Measurements from ENCODE around the gene LPP. TPM values are rescaled to one million over a fixed set of nuclear protein-coding genes. Genes with fewer than 3 reads are reported as not detected.
"Not testable (repeated sequence)": the region's sequence is repeated elsewhere in the genome, so short reads cannot be mapped to it uniquely, and the experiment has no call there.

LPP gene
- total RNA-seq, 5 donors from 2014 or later (not counting 1 experiment from before 2014, with no cell fraction given), result 23.8 to 82.6 (median 39.3) TPM

DNA sequence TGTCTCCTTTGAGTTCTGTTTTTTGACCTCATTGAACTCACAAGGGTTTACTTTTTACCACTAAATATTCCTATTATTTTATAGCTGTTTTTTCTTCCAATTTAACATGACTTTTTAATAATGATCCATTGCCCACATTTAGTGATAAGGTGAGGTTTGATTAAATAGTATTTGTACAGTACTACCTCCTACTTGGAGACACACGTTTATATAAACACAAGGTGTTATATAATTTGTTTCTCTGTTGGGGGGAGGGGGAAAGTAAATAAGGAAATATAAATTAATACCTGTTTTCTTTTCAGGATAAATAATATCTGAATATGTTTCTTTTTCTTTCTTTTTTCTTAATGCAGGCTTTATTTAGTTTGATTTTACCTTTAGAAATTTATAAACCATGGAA, 281.3 kb downstream of the LPP start:
- Mint-ChIP-seq H3K4me1 (peaks cover 48 to 68% (median 58%) of the 10 kb centered on the region in 3 donors), H3K36me3 (peaks cover 11% of the 10 kb centered on the region), H3K4me3 (no peak overlapping the region), H3K27ac (no peak overlapping the region), H3K9me3 (no peaks in the 10 kb centered on the region), H3K27me3 (no peaks in the 10 kb centered on the region)
- no peaks in the 10 kb centered on the region for H3K27me3 ChIP-seq (replicated peaks in 1 of 2; ENCODE audit: control insufficient read depth in 2 of 2, extremely low read depth in 1 of 2, insufficient read depth in 2 of 2, low read length in 1 of 2)
- no peak for ATAC-seq (replicated peaks in 1 of 4)
- no peaks in the 10 kb centered on the region for H3K36me3 ChIP-seq (ENCODE audit: control insufficient read depth in 2 of 2, extremely low read depth in 1 of 2, insufficient read depth in 1 of 2, low read length in 1 of 2)
- no peak overlapping the region for H3K27ac ChIP-seq (ENCODE audit: low read length)
- CTCF ChIA-PET, result no interaction called here
- POLR2A ChIA-PET, result interaction anchor here in 1 of 2 donors (0.6 kb wide), 1 partner anchor 12 kb away, joined by 3 read pairs; no protein-coding TSS in a partner anchor
- no CpG with 5 or more reads among the region's 1 CpG for WGBS (ENCODE audit: insufficient coverage)
- DNase-seq, result no peak
- H3K4me3 ChIP-seq (ENCODE audit: control insufficient read depth in 1 of 2, extremely low read depth in 1 of 2, low read length in 1 of 2), result no peak overlapping the region
- no peaks in the 10 kb centered on the region for H3K9me3 ChIP-seq
- H3K4me1 ChIP-seq (ENCODE audit: control insufficient read depth in 1 of 2, extremely low read depth in 1 of 2, insufficient read depth in 2 of 2, low read length in 2 of 2), result peaks cover 6 to 15% of the 10 kb centered on the region in 2 experiments

DNA sequence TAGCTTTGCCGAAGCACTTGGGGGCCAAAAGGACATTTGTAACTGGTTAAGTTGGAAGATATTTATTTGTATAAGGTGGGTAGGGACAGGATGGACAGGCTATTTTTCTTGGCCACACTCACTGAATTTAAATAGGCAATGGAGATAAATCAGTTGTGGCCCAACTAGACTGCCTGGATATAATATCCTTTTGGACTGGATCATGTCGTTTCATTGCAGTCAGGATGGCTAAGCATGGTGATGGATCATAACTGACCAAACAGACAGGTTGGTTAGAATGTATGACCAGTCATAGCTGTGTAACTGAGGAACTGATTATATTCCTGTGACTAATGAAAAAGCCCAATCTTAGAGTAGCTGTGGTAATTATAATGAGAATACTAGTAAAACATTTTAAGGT, 284.0 kb downstream of the LPP start:
- H3K27me3 Mint-ChIP-seq, result no peaks in the 10 kb centered on the region
- no peak overlapping the region for H3K27ac Mint-ChIP-seq
- H3K27me3 ChIP-seq (replicated peaks in 1 of 2; ENCODE audit: control insufficient read depth in 2 of 2, extremely low read depth in 1 of 2, insufficient read depth in 2 of 2, low read length in 1 of 2), result no peaks in the 10 kb centered on the region
- no peak overlapping the region for H3K4me3 Mint-ChIP-seq
- no peak for ATAC-seq (replicated peaks in 1 of 4)
- H3K4me1 Mint-ChIP-seq, result peaks cover 40 to 64% (median 43%) of the 10 kb centered on the region in 3 donors
- ChIA-PET POLR2A (interaction anchor here (0.6 kb wide), 3 partner anchors 12 to 479 kb away, joined by 3 to 5 read pairs (median 4); no protein-coding TSS in a partner anchor), CTCF (interaction anchor here in 1 of 2 donors (1.1 kb wide), 1 partner anchor 697 kb away, joined by 8 read pairs; no protein-coding TSS in a partner anchor)
- 100% methylated on average over 1 of the region's 2 CpGs for WGBS (ENCODE audit: insufficient coverage)
- no peak overlapping the region for H3K27ac ChIP-seq (ENCODE audit: low read length)
- H3K9me3 ChIP-seq, result no peaks in the 10 kb centered on the region
- H3K9me3 Mint-ChIP-seq, result no peaks in the 10 kb centered on the region
- H3K36me3 ChIP-seq (ENCODE audit: control insufficient read depth in 2 of 2, extremely low read depth in 1 of 2, insufficient read depth in 1 of 2, low read length in 1 of 2), result no peaks in the 10 kb centered on the region
- peaks cover 5% of the 10 kb centered on the region for H3K36me3 Mint-ChIP-seq
- H3K4me1 ChIP-seq (ENCODE audit: control insufficient read depth in 1 of 2, extremely low read depth in 1 of 2, insufficient read depth in 2 of 2, low read length in 2 of 2), result peaks cover 5 to 12% of the 10 kb centered on the region in 2 experiments
- DNase-seq, result no peak
- H3K4me3 ChIP-seq (ENCODE audit: control insufficient read depth in 1 of 2, extremely low read depth in 1 of 2, low read length in 1 of 2), result no peak overlapping the region

DNA sequence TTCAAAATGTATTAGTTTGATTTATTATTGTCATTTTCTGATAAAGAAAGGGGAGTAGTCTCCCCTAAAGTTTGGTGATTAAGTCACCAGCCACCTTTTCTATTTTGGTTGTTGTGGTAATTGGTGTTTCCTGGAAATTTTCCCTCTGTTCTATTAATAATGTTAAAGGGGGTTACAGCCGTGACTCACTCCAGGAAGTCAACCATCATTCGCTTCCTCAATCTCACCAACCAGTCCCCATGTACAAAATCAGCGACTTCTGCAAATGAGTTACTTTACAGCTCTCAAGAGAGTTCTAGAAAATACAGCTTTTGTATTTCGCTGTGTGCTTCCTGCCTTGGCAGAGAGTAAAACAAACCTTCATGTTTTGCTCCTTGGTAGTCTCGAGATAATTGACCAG, 285.1 kb downstream of the LPP start:
- peak; percentile 86 to 94 (median 90) for ATAC-seq (replicated peaks in 1 of 4)
- Mint-ChIP-seq H3K4me1 (peaks cover 33 to 64% (median 33%) of the 10 kb centered on the region in 3 donors), H3K4me3 (peak overlapping the region; percentile 7 to 43 (median 22)), H3K27me3 (no peaks in the 10 kb centered on the region), H3K9me3 (no peaks in the 10 kb centered on the region), H3K36me3 (peaks cover 16% of the 10 kb centered on the region), H3K27ac (peak overlapping the region; percentile 40 to 81)
- Histone ChIP-seq H3K9me3 (no peaks in the 10 kb centered on the region), H3K4me1 (ENCODE audit: control insufficient read depth in 1 of 2, extremely low read depth in 1 of 2, insufficient read depth in 2 of 2, low read length in 2 of 2) (peaks cover 5 to 8% of the 10 kb centered on the region in 2 experiments), H3K27me3 (replicated peaks in 1 of 2; ENCODE audit: control insufficient read depth in 2 of 2, extremely low read depth in 1 of 2, insufficient read depth in 2 of 2, low read length in 1 of 2) (no peaks in the 10 kb centered on the region), H3K4me3 (ENCODE audit: control insufficient read depth in 1 of 2, extremely low read depth in 1 of 2, low read length in 1 of 2) (no peak overlapping the region), H3K27ac (ENCODE audit: low read length) (peak overlapping the region; percentile 73), H3K36me3 (ENCODE audit: control insufficient read depth in 2 of 2, extremely low read depth in 1 of 2, insufficient read depth in 1 of 2, low read length in 1 of 2) (no peaks in the 10 kb centered on the region)
- POLR2A ChIA-PET, result no interaction called here
- WGBS (ENCODE audit: insufficient coverage), result 0% methylated on average over 1 of the region's 5 CpGs
- DNase-seq, result peak in 13 of 35 experiments; percentile 1 to 59 (median 9)
- CTCF ChIA-PET, result no interaction called here

DNA sequence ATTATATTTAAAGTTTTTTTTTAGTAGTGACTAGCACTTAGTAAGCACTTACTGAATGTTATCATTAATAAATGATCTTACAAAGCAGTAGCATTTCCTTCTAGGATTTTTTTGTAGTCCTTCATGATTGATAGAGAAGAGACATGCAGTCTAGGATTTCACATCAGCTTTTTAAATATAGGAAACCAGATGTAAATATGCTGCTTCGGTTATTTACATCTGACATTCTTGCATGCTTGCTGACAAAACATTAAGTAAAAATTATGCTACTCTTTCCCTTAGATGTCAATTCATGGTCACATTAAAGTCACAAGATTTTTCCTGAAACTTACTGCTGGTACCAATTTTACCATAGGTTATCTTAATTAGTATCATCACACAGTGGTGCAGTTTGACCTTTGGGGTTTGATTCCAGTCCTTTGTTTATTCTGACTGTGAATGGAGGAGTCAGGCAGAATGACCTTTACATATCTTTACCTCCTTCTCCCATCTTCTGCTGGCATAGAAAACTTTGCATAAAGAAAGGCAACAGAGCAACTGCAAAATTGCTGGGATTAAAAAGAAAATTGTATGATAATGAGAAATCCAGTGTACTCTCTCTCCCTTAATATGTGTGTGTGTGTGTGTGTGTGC, 286.5 kb downstream of the LPP start:
- H3K27ac ChIP-seq (ENCODE audit: low read length), result no peak overlapping the region
- H3K9me3 Mint-ChIP-seq, result peaks cover 0 to 4% (median 0%) of the 10 kb centered on the region in 3 donors

DNA sequence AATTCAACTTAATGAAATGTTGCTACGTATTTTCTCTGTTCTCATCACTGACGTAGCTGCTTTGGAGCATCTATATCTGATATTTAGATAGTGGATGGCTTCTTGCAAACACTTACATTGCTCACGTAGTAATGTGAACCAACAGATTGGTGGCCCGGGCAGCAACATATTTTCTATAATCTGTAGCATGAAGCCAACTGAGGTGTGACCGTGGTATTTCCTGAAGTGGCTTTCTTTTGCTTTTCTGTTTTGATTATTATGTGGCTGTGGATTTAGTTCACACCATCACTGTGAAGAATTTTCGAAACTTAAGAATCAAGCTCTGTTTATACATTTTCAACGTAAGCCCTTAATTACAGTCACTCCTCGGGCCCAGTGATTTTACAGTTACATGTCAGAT, 288.5 kb downstream of the LPP start:
- Histone ChIP-seq H3K27me3 (replicated peaks in 1 of 2; ENCODE audit: control insufficient read depth in 2 of 2, extremely low read depth in 1 of 2, insufficient read depth in 2 of 2, low read length in 1 of 2) (no peaks in the 10 kb centered on the region), H3K4me1 (ENCODE audit: control insufficient read depth in 1 of 2, extremely low read depth in 1 of 2, insufficient read depth in 2 of 2, low read length in 2 of 2) (peaks cover 5 to 8% of the 10 kb centered on the region in 2 experiments), H3K9me3 (no peaks in the 10 kb centered on the region), H3K36me3 (ENCODE audit: control insufficient read depth in 2 of 2, extremely low read depth in 1 of 2, insufficient read depth in 1 of 2, low read length in 1 of 2) (no peaks in the 10 kb centered on the region), H3K27ac (ENCODE audit: low read length) (no peak overlapping the region), H3K4me3 (ENCODE audit: control insufficient read depth in 1 of 2, extremely low read depth in 1 of 2, low read length in 1 of 2) (no peak overlapping the region)
- H3K4me1 Mint-ChIP-seq, result peaks cover 35 to 77% (median 39%) of the 10 kb centered on the region in 3 donors
- H3K9me3 Mint-ChIP-seq, result peaks cover 0 to 4% (median 0%) of the 10 kb centered on the region in 3 donors
- peak in 1 of 35 experiments; percentile 4 for DNase-seq
- ChIA-PET CTCF (no interaction called here), POLR2A (interaction anchor here in 1 of 2 donors (0.6 to 0.7 kb wide), 2 partner anchors 62 to 1908 kb away, joined by 3 to 4 read pairs; no protein-coding TSS in a partner anchor)
- WGBS (ENCODE audit: insufficient coverage), result no CpG with 5 or more reads among the region's 8 CpGs
- no peak for ATAC-seq (replicated peaks in 1 of 4)
- H3K27ac Mint-ChIP-seq, result peak overlapping the region in 1 of 2 donors; percentile 44
- peaks cover 28% of the 10 kb centered on the region for H3K36me3 Mint-ChIP-seq
- no peak overlapping the region for H3K4me3 Mint-ChIP-seq
- H3K27me3 Mint-ChIP-seq, result no peaks in the 10 kb centered on the region

More for the DNA sequence above, 286.5 kb downstream of the LPP start:
- Histone ChIP-seq H3K4me1 (ENCODE audit: control insufficient read depth in 1 of 2, extremely low read depth in 1 of 2, insufficient read depth in 2 of 2, low read length in 2 of 2) (peaks cover 5 to 8% of the 10 kb centered on the region in 2 experiments), H3K4me3 (ENCODE audit: control insufficient read depth in 1 of 2, extremely low read depth in 1 of 2, low read length in 1 of 2) (no peak overlapping the region), H3K27me3 (replicated peaks in 1 of 2; ENCODE audit: control insufficient read depth in 2 of 2, extremely low read depth in 1 of 2, insufficient read depth in 2 of 2, low read length in 1 of 2) (no peaks in the 10 kb centered on the region), H3K9me3 (no peaks in the 10 kb centered on the region), H3K36me3 (ENCODE audit: control insufficient read depth in 2 of 2, extremely low read depth in 1 of 2, insufficient read depth in 1 of 2, low read length in 1 of 2) (no peaks in the 10 kb centered on the region)
- Mint-ChIP-seq H3K4me1 (peaks cover 33 to 71% (median 33%) of the 10 kb centered on the region in 3 donors), H3K36me3 (peaks cover 26% of the 10 kb centered on the region), H3K27ac (peak overlapping the region in 1 of 2 donors; percentile 17), H3K27me3 (no peaks in the 10 kb centered on the region), H3K4me3 (no peak overlapping the region)
- no CpG with 5 or more reads among the region's 1 CpG for WGBS (ENCODE audit: insufficient coverage)
- ATAC-seq (replicated peaks in 1 of 4) (no peak), DNase-seq (no peak)
- ChIA-PET POLR2A (interaction anchor here in 1 of 2 donors (0.5 to 0.6 kb wide), 2 partner anchors 235 to 571 kb away, joined by 3 to 4 read pairs; no protein-coding TSS in a partner anchor), CTCF (no interaction called here)

DNA sequence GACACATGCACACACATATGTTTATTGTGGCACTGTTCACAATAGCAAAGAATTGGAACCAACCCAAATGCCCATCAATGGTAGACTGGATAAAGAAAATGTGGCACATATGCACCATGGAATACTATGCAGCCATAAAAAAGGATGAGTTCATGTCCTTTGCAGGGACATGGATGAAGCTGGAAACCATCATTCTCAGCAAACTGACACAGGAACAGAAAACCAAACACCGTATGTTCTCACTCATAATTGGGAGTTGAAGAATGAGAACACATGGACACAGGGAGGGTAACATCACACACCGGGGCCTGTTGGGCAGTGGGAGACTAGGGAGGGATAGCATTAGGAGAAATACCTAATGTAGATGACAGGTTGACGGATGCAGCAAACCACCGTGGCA, 291.2 kb downstream of the LPP start:
- peaks cover 7 to 55% (median 15%) of the 10 kb centered on the region in 3 donors for H3K4me1 Mint-ChIP-seq
- CTCF ChIA-PET, result not testable (repeated sequence)

More for the DNA sequence above, 291.2 kb downstream of the LPP start:
- H3K27me3 ChIP-seq (replicated peaks in 1 of 2; ENCODE audit: control insufficient read depth in 2 of 2, extremely low read depth in 1 of 2, insufficient read depth in 2 of 2, low read length in 1 of 2); DNase-seq; H3K9me3 ChIP-seq; H3K4me3 Mint-ChIP-seq; ATAC-seq (replicated peaks in 1 of 4); H3K27me3 Mint-ChIP-seq; H3K36me3 ChIP-seq (ENCODE audit: control insufficient read depth in 2 of 2, extremely low read depth in 1 of 2, insufficient read depth in 1 of 2, low read length in 1 of 2); H3K4me1 ChIP-seq (ENCODE audit: control insufficient read depth in 1 of 2, extremely low read depth in 1 of 2, insufficient read depth in 2 of 2, low read length in 2 of 2); POLR2A ChIA-PET; H3K9me3 Mint-ChIP-seq; H3K27ac Mint-ChIP-seq; H3K27ac ChIP-seq (ENCODE audit: low read length); H3K4me3 ChIP-seq (ENCODE audit: control insufficient read depth in 1 of 2, extremely low read depth in 1 of 2, low read length in 1 of 2): not testable (repeated sequence)
- H3K36me3 Mint-ChIP-seq, result peaks cover 34% of the 10 kb centered on the region
- no CpG with 5 or more reads among the region's 4 CpGs for WGBS (ENCODE audit: insufficient coverage)

Measured in T-cell (primary cell).